ENCODE measurements around the gene MAP3K5.
"Not testable (repeated sequence)": the region's sequence is repeated elsewhere in the genome, so short reads cannot be mapped to it uniquely, and the experiment has no call there.

The MAP3K5 gene

GRCh38 chr6:136703331-136703865, 88.9 kb downstream of the MAP3K5 start:
- Histone ChIP-seq H3K9ac (ENCODE audit: low read length) (no peak overlapping the region), H3K4me1 (ENCODE audit: control insufficient read depth, insufficient read depth, low read length) (peaks cover 5% of the 10 kb centered on the region), H3K27me3 (ENCODE audit: control insufficient read depth, insufficient read depth, low read length) (no peaks in the 10 kb centered on the region), H3K9me3 (ENCODE audit: control insufficient read depth, low read length) (no peaks in the 10 kb centered on the region), H3K36me3 (ENCODE audit: control insufficient read depth, insufficient read depth, low read length) (no peaks in the 10 kb centered on the region), H3K4me3 (ENCODE audit: low read length) (no peak overlapping the region)

GRCh38 chr6:136701045-136701444, 91.2 kb downstream of the MAP3K5 start:
- H3K9ac ChIP-seq (ENCODE audit: low read length) = no peak overlapping the region
- H3K4me1 ChIP-seq (ENCODE audit: control insufficient read depth, insufficient read depth, low read length) = peaks cover 5% of the 10 kb centered on the region
- no peaks in the 10 kb centered on the region for H3K27me3 ChIP-seq (ENCODE audit: control insufficient read depth, insufficient read depth, low read length)
- H3K36me3 ChIP-seq (ENCODE audit: control insufficient read depth, insufficient read depth, low read length) = no peaks in the 10 kb centered on the region
- H3K4me3 ChIP-seq (ENCODE audit: low read length) = no peak overlapping the region
- H3K9me3 ChIP-seq (ENCODE audit: control insufficient read depth, low read length) = no peaks in the 10 kb centered on the region

GRCh38 chr6:136699358-136699757, 92.9 kb downstream of the MAP3K5 start:
- Histone ChIP-seq H3K27me3 (ENCODE audit: control insufficient read depth, insufficient read depth, low read length) (no peaks in the 10 kb centered on the region), H3K4me3 (ENCODE audit: low read length) (no peak overlapping the region), H3K36me3 (ENCODE audit: control insufficient read depth, insufficient read depth, low read length) (no peaks in the 10 kb centered on the region), H3K4me1 (ENCODE audit: control insufficient read depth, insufficient read depth, low read length) (peaks cover 5% of the 10 kb centered on the region), H3K9me3 (ENCODE audit: control insufficient read depth, low read length) (no peaks in the 10 kb centered on the region), H3K9ac (ENCODE audit: low read length) (no peak overlapping the region)

- H3K9ac ChIP-seq (ENCODE audit: low read length) = no peak overlapping the region
- H3K4me1 ChIP-seq (ENCODE audit: control insufficient read depth, insufficient read depth, low read length) = peaks cover 7% of the 10 kb centered on the region
- no peaks in the 10 kb centered on the region for H3K36me3 ChIP-seq (ENCODE audit: control insufficient read depth, insufficient read depth, low read length)
- H3K27me3 ChIP-seq (ENCODE audit: control insufficient read depth, insufficient read depth, low read length) = no peaks in the 10 kb centered on the region
- H3K4me3 ChIP-seq (ENCODE audit: low read length) = no peak overlapping the region
- no peaks in the 10 kb centered on the region for H3K9me3 ChIP-seq (ENCODE audit: control insufficient read depth, low read length)
These were observed 95.4 kb downstream of the MAP3K5 start for GRCh38 chr6:136696783-136697364.

- Histone ChIP-seq H3K27me3 (ENCODE audit: control insufficient read depth, insufficient read depth, low read length) (no peaks in the 10 kb centered on the region), H3K4me3 (ENCODE audit: low read length) (no peak overlapping the region), H3K36me3 (ENCODE audit: control insufficient read depth, insufficient read depth, low read length) (no peaks in the 10 kb centered on the region), H3K9me3 (ENCODE audit: control insufficient read depth, low read length) (no peaks in the 10 kb centered on the region), H3K4me1 (ENCODE audit: control insufficient read depth, insufficient read depth, low read length) (peaks cover 7% of the 10 kb centered on the region), H3K9ac (ENCODE audit: low read length) (no peak overlapping the region)
These were observed 96.0 kb downstream of the MAP3K5 start for GRCh38 chr6:136696238-136696637.

GRCh38 chr6:136695412-136695811, 96.9 kb downstream of the MAP3K5 start:
- Histone ChIP-seq H3K27me3 (ENCODE audit: control insufficient read depth, insufficient read depth, low read length) (no peaks in the 10 kb centered on the region), H3K9me3 (ENCODE audit: control insufficient read depth, low read length) (no peaks in the 10 kb centered on the region), H3K4me1 (ENCODE audit: control insufficient read depth, insufficient read depth, low read length) (peaks cover 7% of the 10 kb centered on the region), H3K9ac (ENCODE audit: low read length) (no peak overlapping the region), H3K36me3 (ENCODE audit: control insufficient read depth, insufficient read depth, low read length) (no peaks in the 10 kb centered on the region), H3K4me3 (ENCODE audit: low read length) (no peak overlapping the region)

GRCh38 chr6:136693090-136693489, 99.2 kb downstream of the MAP3K5 start:
- no peak overlapping the region for H3K4me3 ChIP-seq (ENCODE audit: low read length)
- peaks cover 7% of the 10 kb centered on the region for H3K4me1 ChIP-seq (ENCODE audit: control insufficient read depth, insufficient read depth, low read length)
- no peaks in the 10 kb centered on the region for H3K27me3 ChIP-seq (ENCODE audit: control insufficient read depth, insufficient read depth, low read length)
- H3K36me3 ChIP-seq (ENCODE audit: control insufficient read depth, insufficient read depth, low read length) = no peaks in the 10 kb centered on the region
- H3K9ac ChIP-seq (ENCODE audit: low read length) = no peak overlapping the region
- no peaks in the 10 kb centered on the region for H3K9me3 ChIP-seq (ENCODE audit: control insufficient read depth, low read length)

- H3K36me3 ChIP-seq (ENCODE audit: control insufficient read depth, insufficient read depth, low read length) = not testable (repeated sequence)
These were observed 104.4 kb downstream of the MAP3K5 start for GRCh38 chr6:136687894-136688293.

GRCh38 chr6:136685540-136686108, 106.7 kb downstream of the MAP3K5 start:
- Histone ChIP-seq H3K4me3 (ENCODE audit: low read length) (no peak overlapping the region), H3K9ac (ENCODE audit: low read length) (no peak overlapping the region), H3K27me3 (ENCODE audit: control insufficient read depth, insufficient read depth, low read length) (no peaks in the 10 kb centered on the region), H3K4me1 (ENCODE audit: control insufficient read depth, insufficient read depth, low read length) (peaks cover 4% of the 10 kb centered on the region), H3K36me3 (ENCODE audit: control insufficient read depth, insufficient read depth, low read length) (no peaks in the 10 kb centered on the region), H3K9me3 (ENCODE audit: control insufficient read depth, low read length) (no peaks in the 10 kb centered on the region)

More at GRCh38 chr6:136687894-136688293, 104.4 kb downstream of the MAP3K5 start:
- not testable (repeated sequence) for H3K4me3 ChIP-seq (ENCODE audit: low read length); H3K27me3 ChIP-seq (ENCODE audit: control insufficient read depth, insufficient read depth, low read length); H3K9ac ChIP-seq (ENCODE audit: low read length); H3K9me3 ChIP-seq (ENCODE audit: control insufficient read depth, low read length)
- peaks cover 11% of the 10 kb centered on the region for H3K4me1 ChIP-seq (ENCODE audit: control insufficient read depth, insufficient read depth, low read length)

- H3K9me3 ChIP-seq (ENCODE audit: control insufficient read depth, low read length) = no peaks in the 10 kb centered on the region
- no peaks in the 10 kb centered on the region for H3K27me3 ChIP-seq (ENCODE audit: control insufficient read depth, insufficient read depth, low read length)
- no peak overlapping the region for H3K9ac ChIP-seq (ENCODE audit: low read length)
- no peak overlapping the region for H3K4me3 ChIP-seq (ENCODE audit: low read length)
- no peaks in the 10 kb centered on the region for H3K36me3 ChIP-seq (ENCODE audit: control insufficient read depth, insufficient read depth, low read length)
- peaks cover 4% of the 10 kb centered on the region for H3K4me1 ChIP-seq (ENCODE audit: control insufficient read depth, insufficient read depth, low read length)
These were observed 107.8 kb downstream of the MAP3K5 start for GRCh38 chr6:136684466-136684865.

- H3K4me3 ChIP-seq (ENCODE audit: low read length) = no peak overlapping the region
- H3K9me3 ChIP-seq (ENCODE audit: control insufficient read depth, low read length) = no peaks in the 10 kb centered on the region
- no peaks in the 10 kb centered on the region for H3K36me3 ChIP-seq (ENCODE audit: control insufficient read depth, insufficient read depth, low read length)
- H3K4me1 ChIP-seq (ENCODE audit: control insufficient read depth, insufficient read depth, low read length) = peaks cover 4% of the 10 kb centered on the region
- H3K9ac ChIP-seq (ENCODE audit: low read length) = no peak overlapping the region
- no peaks in the 10 kb centered on the region for H3K27me3 ChIP-seq (ENCODE audit: control insufficient read depth, insufficient read depth, low read length)
These were observed 108.9 kb downstream of the MAP3K5 start for GRCh38 chr6:136683209-136683941.

- H3K36me3 ChIP-seq (ENCODE audit: control insufficient read depth, insufficient read depth, low read length) = no peaks in the 10 kb centered on the region
- no peaks in the 10 kb centered on the region for H3K9me3 ChIP-seq (ENCODE audit: control insufficient read depth, low read length)
- peaks cover 4% of the 10 kb centered on the region for H3K4me1 ChIP-seq (ENCODE audit: control insufficient read depth, insufficient read depth, low read length)
- H3K4me3 ChIP-seq (ENCODE audit: low read length) = no peak overlapping the region
- no peak overlapping the region for H3K9ac ChIP-seq (ENCODE audit: low read length)
- no peaks in the 10 kb centered on the region for H3K27me3 ChIP-seq (ENCODE audit: control insufficient read depth, insufficient read depth, low read length)
These were observed 110.0 kb downstream of the MAP3K5 start for GRCh38 chr6:136682292-136682691.

Measured in mucosa of stomach (tissue), 1 donor.